HG03342 (cell line): ENCODE data around the gene DDI2.

Source experiments
- ATAC-seq: cut with Tn5 transposase; IDR thresholded peaks from one replicate; pipeline ENCODE4 v1.9.1; 2021; ENCODE audit warnings: mild to moderate bottlenecking, moderate library complexity; ENCODE audit not compliant: unreplicated experiment

The DDI2 gene

DNA sequence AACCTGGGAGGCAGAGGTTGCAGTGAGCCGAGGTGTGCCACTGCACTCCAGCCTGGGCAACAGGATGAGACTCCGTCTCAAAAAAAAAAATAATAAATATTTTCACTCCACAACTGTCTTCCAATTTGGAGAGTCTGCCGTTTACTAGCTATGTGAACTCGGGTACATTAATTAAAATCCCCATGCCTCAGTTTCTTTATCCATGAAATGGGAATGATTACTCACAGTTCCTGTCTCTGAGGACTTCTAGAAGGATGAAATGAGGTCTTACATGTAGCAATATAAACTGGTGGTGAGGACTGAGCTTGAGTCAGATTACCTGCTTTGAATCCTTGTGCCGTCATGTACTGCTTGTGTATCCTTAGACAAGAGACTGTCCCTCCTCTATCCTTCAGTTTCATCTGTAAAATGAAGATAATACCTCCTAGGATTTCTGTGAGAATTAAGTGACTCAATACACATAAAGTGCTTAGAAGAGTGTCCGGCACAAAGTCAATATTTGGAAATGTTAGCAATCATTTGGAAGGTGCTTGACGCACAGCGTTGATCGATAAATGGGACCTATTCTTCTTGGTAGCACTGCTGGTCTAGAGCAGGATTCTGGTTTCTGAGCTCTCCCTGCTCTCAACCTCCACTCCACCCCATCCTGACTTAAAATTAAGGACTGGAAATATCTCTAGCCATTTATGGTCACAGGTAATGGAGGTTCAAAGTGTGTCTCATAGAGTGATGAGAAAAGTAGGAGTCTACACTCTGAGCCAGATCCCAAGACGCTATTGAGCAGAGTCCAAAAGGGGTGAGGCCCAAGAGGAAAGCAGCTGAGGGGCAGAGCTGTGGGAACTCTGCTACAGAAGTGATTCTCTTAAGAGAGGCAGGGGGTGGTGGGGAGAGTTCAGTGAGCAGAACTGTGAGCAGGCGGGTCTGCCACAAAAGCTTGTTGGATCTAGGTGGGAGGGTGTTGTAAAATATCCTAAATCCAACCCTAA is 11.6 kb upstream of the DDI2 start:
- ATAC-seq: no peak

DNA sequence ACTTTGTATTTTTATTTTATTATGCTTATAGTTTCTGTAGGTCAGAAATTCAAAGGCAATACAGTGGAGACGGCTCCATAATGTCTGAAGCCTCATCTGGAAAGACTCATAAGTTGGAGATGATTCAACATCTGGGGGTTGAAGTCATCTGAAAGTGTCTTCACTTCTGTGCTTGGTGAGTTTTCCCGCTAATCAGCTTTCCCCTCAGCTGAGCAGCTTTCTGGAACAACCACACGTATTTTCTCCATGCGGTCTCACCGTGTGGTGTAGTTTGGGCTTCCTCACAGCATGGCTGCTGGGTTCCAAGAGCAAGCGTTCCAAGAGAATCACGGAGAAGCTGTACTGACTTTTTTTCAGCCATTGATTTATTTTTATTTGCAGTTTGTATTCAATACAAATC is 7.6 kb upstream of the DDI2 start:
- ATAC-seq: no peak

DNA sequence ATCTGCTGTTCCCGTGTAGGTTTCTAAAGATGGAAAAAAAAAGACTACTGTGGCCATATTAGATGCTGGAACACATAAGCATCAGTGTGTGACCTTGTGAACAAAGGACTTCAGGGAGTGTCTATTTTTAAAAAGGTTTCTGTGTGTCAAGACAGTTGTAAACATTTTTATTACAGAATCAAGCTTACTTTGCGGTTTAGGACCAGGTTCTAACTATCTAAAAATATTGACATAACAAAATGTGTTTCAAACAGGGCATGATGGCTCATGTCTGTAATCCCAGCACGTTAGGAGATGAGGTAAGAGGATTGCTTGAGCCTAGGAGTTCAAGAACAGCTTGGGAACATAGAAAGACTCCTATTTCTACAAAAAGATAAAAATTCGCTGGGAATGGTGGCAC is 7.1 kb upstream of the DDI2 start:
- no peak for ATAC-seq

DNA sequence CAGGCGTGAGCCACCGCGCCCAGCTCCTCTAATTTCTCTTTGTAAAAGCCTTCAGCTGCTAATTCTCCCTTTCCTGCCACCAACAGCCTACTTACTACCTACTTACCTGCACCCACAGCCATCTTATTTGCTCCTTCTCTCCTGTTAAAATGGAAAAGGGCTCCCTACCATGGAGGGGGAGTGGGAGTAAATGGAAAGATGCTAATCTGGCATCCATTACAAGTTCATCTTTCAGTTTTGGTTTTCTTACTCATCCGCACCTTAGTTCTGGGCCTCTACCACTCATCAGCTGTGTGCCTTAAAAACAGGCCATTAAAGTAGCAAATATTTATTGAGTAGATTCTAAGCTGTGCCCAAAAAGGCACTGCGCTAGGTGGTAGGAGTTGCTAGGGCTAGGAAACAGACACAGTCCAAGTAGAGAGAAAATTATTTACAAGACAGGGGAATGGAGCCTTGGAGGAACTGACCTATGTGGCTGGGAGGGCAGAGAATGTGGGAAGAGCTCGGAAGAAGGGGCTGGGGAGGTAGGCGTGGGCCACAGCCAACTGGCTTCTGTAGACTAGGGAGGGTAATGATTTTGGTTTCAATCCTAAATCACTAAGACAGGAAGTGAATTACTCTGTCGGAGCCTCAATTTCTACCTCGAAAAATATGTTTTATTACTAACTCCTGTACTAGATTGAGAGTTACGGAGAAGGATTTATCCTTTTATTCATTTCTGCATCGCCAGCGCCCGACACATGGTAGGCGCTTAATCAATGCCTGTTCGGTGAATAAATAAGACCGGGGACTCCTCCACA is 685 bp upstream of the DDI2 start:
- peak; percentile 18 for ATAC-seq

DNA sequence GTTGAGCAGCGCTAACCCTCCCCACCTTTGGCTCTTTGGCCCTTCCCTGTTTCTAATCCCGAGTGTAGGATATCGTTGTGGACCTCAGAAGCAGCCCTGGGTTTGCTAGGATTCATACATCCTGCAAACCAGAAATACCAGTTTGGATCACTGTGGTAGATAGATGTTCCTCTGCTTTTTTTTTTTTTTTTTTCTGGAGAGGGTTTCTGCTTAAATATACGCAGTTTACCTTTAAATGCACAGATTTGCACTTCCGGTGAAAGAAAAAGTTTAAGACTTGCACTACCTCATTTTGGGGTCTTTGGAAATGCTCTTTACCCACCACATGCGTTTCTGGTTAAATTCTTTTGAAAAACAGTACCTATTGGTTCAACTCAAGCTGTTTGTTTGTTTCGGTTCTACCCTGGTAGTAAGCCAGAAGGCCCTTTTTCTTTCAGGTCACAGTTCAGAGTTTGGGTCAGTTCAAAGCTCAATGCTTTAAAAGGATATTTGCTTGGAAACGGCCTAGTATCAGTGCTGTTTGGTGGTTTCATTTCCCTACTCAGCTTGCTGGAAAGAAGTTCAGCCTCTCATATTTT is 908 bp downstream of the DDI2 start:
- ATAC-seq: no peak

DNA sequence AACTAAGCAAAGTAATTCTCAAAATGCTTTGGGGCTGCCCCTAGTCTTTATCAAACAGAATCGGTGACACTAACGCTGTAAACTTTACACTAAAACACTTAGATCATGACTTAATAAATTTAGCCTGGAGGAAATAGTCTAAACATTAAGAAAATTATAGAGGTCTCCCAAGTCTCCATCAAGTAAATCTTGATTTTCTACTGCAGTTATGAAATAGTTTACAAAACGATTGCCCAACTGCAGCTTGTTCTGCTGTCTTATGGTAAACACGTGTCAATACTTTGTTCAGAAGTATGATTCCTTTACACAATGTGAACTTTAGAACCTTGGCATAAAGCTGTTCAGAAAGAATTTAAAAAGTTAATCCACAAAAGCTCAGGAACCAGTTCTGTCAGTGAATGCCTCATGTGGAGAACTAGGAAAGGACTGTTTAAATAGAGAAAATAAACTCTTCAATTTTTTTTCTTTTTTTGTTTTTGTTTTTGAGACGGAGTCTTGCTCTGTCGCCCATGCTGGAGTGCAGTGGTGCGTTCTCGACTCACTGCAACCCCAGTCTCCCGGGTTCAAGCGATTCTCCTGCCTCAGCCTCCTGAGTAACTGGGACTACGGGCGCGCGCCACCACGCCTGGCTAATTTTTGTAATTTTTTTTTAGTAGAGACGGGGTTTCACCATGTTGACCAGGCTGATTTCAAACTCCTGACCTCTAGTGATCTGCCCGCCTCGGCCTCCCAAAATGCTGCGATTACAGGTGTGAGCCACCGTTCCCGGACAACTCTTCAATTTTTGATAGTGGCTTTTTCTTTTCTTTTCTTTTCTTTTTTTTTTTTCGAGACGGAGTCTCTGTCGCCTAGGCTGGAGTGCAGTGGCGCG is 1.6 kb downstream of the DDI2 start:
- no peak for ATAC-seq

DNA sequence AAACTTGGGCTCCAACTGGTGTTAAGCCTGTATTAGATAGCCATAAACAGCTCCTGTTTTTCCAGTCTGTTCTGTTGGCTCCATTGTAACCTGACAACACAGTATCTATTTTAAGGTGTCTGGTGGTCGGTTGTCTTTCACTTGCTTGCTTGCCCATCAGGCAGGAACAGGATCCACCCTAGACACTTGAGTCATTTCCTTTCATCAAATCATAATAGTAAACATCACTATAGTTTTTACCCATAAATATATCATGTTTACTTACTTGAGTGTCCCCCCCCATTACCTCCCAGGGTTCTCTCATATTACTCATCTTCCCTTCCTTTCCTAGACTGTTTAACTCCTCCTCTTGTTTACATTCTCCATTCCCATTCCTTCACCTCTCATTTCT is 2.9 kb downstream of the DDI2 start:
- no peak for ATAC-seq

DNA sequence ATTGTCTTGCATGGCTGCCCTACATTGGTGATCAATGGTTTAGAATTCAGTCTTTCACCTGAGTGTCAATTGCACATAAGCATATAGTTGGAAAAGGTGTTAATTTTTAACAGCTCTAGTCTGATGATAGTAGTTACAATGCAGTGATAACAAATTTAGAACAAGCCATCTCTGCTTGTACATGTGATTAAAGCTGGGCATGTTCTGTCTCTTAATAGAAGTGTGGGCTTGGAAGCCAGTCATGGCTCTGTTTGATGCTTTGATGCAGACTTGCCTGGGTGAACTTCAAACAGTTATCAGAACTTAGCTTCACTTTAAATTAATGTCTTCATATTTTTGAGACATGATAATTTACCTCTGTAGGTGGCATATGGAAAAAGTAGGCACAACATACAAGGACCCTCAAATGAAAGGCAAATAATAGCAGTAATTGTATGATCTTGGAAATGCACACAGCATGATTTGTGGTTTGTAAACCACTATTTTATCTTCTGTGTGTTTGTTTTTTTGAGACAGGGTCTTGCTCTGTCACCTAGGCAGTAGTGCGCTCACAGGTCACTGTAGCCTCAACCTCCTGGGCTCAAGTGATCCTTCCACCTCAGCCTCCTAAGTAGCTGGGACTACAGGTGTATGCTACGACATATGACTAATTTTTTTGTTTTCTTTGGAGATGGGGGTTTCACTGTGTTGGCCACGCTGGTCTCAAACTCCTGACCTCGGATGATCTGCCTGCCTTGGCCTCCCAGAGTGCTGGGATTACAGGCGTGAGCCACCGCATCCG is 3.8 kb downstream of the DDI2 start:
- ATAC-seq: no peak

DNA sequence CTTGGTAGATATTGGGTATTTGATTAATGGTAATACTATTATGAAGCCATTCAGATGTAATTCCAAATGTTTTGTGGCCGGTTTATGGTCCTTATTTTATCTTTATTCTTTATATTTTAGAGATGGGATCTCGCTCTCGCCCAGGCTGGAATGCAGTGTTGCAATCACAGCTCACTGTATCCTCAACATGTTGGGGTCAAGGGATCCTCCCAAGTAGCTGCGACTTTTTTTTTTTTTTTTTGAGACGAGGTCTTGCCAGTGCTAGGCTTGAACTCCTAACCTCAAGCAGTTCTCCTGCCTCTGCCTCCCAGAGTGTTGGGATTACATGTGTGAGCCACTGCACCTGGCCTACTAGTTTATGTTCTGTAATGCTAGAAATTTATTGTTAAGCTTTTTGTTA is 4.7 kb downstream of the DDI2 start:
- ATAC-seq: no peak

DNA sequence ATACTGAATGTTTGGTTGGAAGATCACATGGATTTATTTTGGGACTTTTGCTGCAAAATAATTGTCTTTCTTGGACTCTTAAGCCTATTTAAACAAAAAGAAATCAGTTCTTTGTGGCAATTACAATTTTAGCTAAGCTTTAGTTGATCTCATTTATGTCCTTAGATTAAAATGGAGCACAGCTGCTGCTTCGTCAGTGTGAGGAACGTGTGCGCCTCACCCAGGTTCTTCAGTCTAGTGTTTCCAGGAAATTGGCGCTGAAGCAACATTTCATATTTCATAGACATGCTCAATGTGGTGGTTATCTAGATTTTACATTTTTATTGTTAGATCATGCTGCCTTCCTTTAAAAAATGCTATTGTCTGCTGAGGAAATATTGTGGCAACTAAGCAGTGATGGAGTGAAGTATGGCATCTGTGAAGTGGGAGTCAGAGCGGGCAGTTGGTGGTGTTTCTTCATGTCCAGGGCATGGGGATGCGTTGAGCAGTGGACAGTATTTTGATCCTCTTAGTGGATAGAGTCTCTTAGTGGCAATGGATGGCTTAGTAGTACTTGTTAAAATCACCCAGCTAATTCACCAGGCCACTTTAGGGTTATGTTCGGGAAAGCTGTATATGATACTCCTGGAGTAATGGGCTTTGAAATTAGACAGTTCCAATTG is 5.6 kb downstream of the DDI2 start:
- no peak for ATAC-seq

DNA sequence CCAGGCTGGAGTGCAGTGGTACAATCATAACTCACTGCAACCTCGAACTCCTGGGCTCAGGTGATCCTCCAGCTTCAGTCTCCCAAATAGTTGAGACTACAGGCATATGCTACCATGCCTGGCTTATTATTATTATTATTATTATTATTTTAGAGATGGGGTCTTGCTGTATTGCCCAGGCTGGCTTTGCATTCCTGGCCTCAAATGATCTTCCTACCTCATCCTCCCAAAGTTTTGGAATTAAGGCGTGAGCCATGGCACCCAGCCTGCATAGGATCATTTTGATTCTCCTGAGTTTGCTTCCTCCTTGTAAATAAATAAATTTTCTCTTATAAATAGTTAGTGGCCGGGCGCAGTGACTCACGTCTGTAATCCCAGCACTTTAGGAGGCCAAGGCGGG is 6.2 kb downstream of the DDI2 start:
- no peak for ATAC-seq

DNA sequence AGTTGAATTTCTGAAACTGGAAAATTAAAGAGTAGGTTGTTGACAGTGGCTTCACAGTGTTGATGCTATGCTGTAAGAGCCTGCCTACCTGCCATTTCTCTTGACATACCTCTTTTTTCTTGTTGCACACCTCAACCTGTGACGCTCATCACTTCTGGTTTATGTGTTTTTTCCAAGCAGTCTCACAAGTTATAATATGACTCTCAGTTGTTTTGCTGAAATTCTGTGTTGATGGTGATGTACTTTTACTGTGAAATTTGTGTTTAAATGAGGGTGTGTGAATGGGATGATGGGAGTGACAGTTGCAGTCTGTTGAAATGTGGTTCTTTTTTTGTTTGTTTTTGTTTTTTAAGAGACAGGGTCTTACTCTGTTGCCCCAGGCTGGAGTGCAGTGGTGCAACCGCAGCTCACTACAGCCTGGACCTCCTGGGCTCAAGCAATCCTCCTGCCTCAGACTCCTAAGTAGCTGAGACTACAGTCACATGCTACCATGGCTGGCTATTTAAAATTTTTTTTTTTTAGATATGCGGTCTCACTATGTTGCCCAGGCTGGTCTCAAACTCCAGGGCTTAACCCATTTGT is 7.0 kb downstream of the DDI2 start:
- no peak for ATAC-seq

DNA sequence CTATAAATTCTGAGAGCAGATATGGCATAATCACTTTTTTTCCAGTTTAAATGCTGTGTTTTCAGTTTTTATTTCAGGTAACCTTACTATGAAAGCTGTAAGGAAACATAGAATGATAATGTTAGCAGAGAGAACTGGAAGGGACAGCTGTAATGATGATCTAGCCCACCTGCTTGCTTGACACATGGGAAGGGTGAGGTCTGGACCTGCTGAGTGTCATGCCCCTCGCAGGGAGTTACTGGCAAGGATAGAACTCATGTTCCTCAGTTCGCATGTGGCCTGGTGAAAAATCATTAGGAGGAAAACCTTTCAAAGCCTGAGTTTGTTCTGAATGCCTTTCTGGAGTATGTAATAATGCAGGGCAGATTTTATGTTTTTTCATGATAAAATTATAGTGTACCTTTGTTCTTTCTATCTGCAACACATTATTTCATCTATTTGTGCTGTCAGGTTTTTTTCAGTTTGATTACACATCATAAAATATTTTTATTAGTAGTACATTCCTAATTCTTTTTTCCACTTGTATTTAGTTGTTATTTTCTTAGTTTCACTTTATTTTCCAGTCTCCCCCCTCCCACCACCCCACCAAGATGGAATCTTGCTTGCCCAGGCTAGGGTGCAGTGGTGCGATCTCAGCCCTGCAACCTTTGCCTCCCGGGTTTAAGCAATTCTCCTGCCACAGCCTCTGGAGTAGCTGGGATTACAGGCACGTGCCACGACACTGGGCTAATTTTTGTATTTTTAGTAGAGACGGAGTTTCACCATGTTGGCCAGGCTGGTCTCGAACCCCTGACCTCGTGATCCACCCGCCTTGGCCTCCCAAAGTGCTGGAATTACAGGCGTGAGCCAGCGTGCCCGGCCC is 8.0 kb downstream of the DDI2 start:
- no peak for ATAC-seq

DNA sequence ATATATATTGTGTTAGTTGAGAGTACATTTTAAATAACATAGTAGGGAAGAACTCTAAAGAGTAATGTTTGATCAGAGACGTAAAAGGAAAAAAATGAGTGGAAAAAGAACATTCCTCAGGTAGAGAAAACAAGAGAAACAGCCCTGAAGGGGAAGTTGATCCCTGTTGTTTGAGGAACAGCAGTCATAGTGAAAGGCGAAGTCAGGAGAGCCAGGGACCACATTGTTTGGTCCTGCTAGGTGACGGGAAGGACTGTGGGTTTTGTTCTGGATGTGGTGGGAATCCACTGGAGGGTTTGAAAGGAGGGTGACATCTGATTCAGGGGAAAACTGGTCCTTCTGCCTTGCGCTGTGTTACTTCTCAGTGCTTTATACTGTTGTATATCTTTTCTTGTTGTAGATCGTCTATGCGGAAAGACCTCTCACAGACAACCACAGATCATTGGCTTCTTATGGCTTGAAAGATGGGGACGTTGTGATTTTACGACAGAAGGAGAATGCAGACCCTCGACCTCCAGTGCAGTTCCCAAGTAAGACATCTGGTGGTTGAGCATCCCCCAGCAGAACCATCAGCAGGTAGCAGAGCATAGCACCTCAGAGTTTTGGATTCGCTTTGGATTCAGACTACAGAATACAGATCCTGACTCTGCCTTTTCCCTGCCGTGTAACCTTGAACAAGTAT is 9.2 kb downstream of the DDI2 start:
- no peak for ATAC-seq

DNA sequence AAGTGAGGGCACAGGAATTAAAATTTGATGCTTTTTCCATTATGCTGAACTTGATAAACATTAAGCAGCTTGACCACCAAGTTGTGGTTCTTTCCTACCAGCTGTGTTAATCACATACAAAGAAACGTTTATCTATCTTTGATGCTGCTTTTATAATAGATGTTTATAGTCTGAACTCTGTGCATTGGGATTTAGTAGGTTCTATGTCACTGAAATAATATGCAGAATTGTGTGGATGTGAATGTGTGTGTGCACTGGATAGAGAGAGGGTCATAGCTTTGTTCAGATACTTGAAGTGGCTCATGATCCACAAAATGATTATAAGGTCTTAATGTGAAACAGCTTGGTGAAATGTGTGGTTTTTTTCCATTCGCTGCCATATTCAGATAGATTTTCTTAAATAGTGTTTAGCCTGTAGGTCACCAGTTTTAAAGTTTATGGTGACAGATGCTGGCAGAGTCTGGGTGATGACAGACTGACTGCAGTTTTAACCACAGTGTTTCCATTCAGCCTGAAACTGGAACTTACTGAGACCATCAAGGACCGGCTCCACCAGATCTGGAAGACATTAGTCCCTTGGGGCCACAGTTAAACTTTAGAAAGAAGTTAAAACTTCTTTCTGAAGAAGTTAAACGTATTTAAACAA is 10.2 kb downstream of the DDI2 start:
- ATAC-seq: peak; percentile 92

DNA sequence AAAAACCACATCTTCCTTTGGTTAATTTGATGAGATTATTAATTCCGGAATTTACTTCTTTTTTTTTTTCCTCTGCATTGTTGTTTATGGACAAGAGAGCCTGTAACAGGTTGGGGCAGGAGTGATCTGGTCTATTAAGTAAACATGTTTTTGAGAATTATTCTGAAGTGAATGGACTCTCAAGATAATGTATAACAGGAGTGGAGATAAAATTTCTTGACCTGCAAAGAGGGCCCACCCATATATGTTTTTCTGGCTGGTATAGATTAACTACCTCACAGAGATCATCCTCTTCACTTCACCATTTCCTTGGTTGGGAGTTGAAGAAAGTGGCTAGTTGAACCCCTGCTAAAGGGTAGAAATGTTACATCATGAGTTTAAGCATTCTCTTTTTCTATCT is 10.7 kb downstream of the DDI2 start:
- ATAC-seq: no peak
